Mucosa of stomach (tissue), 1 donor: ENCODE measurements around the gene ABCB8.

ENCODE experiments used
- H3K27me3 ChIP-seq: one replicate; pipeline ENCODE4 v1.7.0; 2013; ENCODE audit warnings: mild to moderate bottlenecking, low read length; ENCODE audit not compliant: control insufficient read depth, insufficient read depth
- H3K36me3 ChIP-seq: one replicate; pipeline ENCODE4 v1.7.0; 2013; ENCODE audit warnings: low read length; ENCODE audit not compliant: control insufficient read depth, insufficient read depth
- H3K4me1 ChIP-seq: one replicate; pipeline ENCODE4 v1.7.0; 2013; ENCODE audit warnings: mild to moderate bottlenecking, low read length; ENCODE audit not compliant: control insufficient read depth, insufficient read depth
- H3K4me3 ChIP-seq: one replicate; pipeline ENCODE4 v1.7.0; 2013; ENCODE audit warnings: low read length
- H3K9ac ChIP-seq: one replicate; pipeline ENCODE4 v1.7.0; 2013; ENCODE audit warnings: mild to moderate bottlenecking, low read length, moderate library complexity
- H3K9me3 ChIP-seq: one replicate; pipeline ENCODE4 v1.7.0; 2013; ENCODE audit warnings: mild to moderate bottlenecking, low read length, moderate library complexity; ENCODE audit not compliant: control insufficient read depth
- donor health status: Pancreatic carcinoma.

ABCB8 gene

DNA sequence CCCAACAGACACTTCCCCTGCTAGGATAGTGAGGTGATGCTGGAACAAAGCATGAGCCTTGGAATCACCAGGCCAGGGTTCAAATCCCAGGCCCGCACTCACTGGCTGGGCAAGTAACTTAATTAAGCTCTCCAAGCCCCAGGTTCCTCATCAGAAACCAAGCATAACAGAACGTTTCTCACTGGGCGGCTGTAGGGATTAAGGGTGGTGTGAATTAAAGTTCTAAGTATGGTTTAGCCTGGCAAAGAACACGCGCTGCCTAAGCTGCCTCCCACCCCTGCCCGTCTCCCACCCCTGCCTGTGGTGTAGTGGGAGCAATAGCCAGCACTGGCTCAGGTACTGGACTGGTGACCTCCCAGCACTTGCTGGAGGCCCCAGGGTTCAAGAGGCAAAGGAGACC is 36.7 kb downstream of the ABCB8 start:
- no peaks in the 10 kb centered on the region for H3K27me3 ChIP-seq
- H3K4me3 ChIP-seq, result no peak overlapping the region
- peaks cover 16% of the 10 kb centered on the region for H3K36me3 ChIP-seq
- peaks cover 33% of the 10 kb centered on the region for H3K4me1 ChIP-seq
- H3K9ac ChIP-seq, result no peak overlapping the region
- no peaks in the 10 kb centered on the region for H3K9me3 ChIP-seq

GRCh38 chr7:151065516-151065915 is 37.3 kb downstream of the ABCB8 start:
- Histone ChIP-seq H3K9me3 (no peaks in the 10 kb centered on the region), H3K36me3 (peaks cover 16% of the 10 kb centered on the region), H3K4me1 (peaks cover 28% of the 10 kb centered on the region), H3K4me3 (no peak overlapping the region), H3K27me3 (no peaks in the 10 kb centered on the region), H3K9ac (no peak overlapping the region)

GRCh38 chr7:151066273-151066974 is 38.2 kb downstream of the ABCB8 start:
- H3K4me1 ChIP-seq, result peaks cover 19% of the 10 kb centered on the region
- H3K9ac ChIP-seq, result no peak overlapping the region
- H3K4me3 ChIP-seq, result no peak overlapping the region
- peaks cover 16% of the 10 kb centered on the region for H3K36me3 ChIP-seq
- no peaks in the 10 kb centered on the region for H3K9me3 ChIP-seq
- H3K27me3 ChIP-seq, result no peaks in the 10 kb centered on the region

- Histone ChIP-seq H3K36me3 (peaks cover 16% of the 10 kb centered on the region), H3K9me3 (no peaks in the 10 kb centered on the region), H3K27me3 (no peaks in the 10 kb centered on the region), H3K4me3 (no peak overlapping the region), H3K4me1 (peaks cover 4% of the 10 kb centered on the region), H3K9ac (no peak overlapping the region)
Observed at GRCh38 chr7:151068069-151068773, 40.0 kb downstream of the ABCB8 start.

DNA sequence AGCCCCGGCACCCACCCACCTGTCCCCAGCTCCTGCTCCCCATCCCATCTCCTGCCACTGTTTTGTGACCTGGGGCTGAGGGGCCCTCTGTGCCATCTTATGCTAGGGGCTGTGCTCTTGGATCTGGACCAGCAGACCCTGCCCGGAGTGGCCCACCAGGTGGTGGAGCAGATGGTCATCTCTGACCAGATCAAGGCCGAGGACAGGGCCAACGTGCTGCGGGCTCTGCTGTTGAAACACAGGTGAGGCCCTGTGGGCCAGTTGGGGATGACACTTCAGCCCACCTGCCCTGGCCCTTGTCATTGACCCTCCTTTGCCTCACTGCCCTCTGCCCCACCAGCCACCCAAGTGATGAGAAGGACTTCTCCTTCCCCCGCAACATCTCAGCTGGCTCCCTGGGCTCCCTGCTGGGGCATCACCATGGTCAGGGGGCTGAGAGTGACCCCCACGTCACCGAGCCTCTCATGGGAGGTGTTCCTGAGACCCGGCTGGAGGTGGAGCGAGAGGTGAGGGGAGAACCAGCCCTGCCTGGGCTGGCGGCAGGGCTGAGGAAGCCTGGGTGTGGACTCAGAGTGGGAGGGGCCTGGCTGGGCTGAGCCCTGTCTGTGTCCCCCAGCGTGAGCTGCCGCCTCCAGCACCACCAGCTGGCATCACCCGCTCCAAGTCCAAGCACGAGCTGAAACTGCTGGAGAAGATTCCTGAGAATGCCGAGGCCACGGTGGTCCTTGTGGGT is 41.8 kb downstream of the ABCB8 start:
- Histone ChIP-seq H3K4me1 (no peaks in the 10 kb centered on the region), H3K9ac (no peak overlapping the region), H3K36me3 (peaks cover 16% of the 10 kb centered on the region), H3K4me3 (no peak overlapping the region), H3K9me3 (no peaks in the 10 kb centered on the region), H3K27me3 (no peaks in the 10 kb centered on the region)

GRCh38 chr7:151070574-151070960 is 42.3 kb downstream of the ABCB8 start:
- Histone ChIP-seq H3K27me3 (no peaks in the 10 kb centered on the region), H3K36me3 (peaks cover 16% of the 10 kb centered on the region), H3K4me1 (no peaks in the 10 kb centered on the region), H3K9me3 (no peaks in the 10 kb centered on the region), H3K4me3 (no peak overlapping the region), H3K9ac (no peak overlapping the region)

DNA sequence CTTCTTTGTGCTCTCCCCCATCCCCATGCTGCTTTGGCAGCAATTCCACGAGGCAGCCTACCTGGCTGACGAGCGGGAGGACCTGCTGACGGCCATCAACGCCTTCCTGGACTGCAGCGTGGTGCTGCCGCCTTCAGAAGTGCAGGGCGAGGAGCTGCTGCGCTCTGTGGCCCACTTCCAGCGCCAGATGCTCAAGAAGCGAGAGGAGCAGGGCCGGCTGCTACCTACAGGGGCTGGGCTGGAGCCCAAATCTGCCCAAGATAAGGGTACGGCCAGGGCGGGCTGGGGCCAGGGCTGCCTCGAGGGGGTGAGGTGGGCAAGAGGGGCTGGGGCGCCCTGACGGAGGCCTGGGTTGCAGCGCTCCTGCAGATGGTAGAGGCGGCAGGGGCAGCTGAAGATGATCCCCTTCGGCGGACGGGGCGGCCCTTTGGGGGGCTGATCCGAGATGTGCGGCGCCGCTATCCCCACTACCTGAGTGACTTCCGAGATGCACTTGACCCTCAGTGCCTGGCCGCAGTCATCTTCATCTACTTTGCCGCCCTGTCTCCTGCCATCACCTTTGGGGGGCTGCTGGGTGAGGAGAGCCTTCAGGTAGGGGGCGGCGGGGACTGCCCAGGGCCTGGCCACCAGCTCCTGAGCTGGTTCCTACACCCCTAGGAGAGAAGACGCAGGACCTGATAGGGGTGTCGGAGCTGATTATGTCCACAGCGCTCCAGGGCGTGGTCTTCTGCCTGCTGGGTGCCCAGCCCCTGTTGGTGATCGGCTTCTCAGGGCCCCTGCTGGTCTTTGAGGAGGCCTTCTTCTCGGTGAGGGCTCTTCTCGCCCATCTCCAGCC is 43.0 kb downstream of the ABCB8 start:
- no peaks in the 10 kb centered on the region for H3K9me3 ChIP-seq
- H3K36me3 ChIP-seq, result peaks cover 15% of the 10 kb centered on the region
- no peak overlapping the region for H3K4me3 ChIP-seq
- H3K9ac ChIP-seq, result no peak overlapping the region
- no peaks in the 10 kb centered on the region for H3K4me1 ChIP-seq
- no peaks in the 10 kb centered on the region for H3K27me3 ChIP-seq

- Histone ChIP-seq H3K4me3 (no peak overlapping the region), H3K9ac (no peak overlapping the region), H3K36me3 (peaks cover 11% of the 10 kb centered on the region)
Observed at GRCh38 chr7:151073990-151074389, 45.7 kb downstream of the ABCB8 start.

GRCh38 chr7:151074817-151075661 is 46.8 kb downstream of the ABCB8 start:
- Histone ChIP-seq H3K4me3 (no peak overlapping the region), H3K4me1 (peaks cover 23% of the 10 kb centered on the region), H3K9me3 (no peaks in the 10 kb centered on the region), H3K9ac (no peak overlapping the region), H3K36me3 (peaks cover 11% of the 10 kb centered on the region), H3K27me3 (no peaks in the 10 kb centered on the region)

More at GRCh38 chr7:151073990-151074389, 45.7 kb downstream of the ABCB8 start:
- H3K27me3 ChIP-seq, result no peaks in the 10 kb centered on the region
- H3K4me1 ChIP-seq, result peaks cover 14% of the 10 kb centered on the region
- H3K9me3 ChIP-seq, result no peaks in the 10 kb centered on the region

- H3K36me3 ChIP-seq, result peaks cover 11% of the 10 kb centered on the region
- H3K9ac ChIP-seq, result no peak overlapping the region
- H3K4me1 ChIP-seq, result peaks cover 24% of the 10 kb centered on the region
- H3K4me3 ChIP-seq, result no peak overlapping the region
- H3K27me3 ChIP-seq, result no peaks in the 10 kb centered on the region
- no peaks in the 10 kb centered on the region for H3K9me3 ChIP-seq
Observed at GRCh38 chr7:151075662-151075971, 47.4 kb downstream of the ABCB8 start.

DNA sequence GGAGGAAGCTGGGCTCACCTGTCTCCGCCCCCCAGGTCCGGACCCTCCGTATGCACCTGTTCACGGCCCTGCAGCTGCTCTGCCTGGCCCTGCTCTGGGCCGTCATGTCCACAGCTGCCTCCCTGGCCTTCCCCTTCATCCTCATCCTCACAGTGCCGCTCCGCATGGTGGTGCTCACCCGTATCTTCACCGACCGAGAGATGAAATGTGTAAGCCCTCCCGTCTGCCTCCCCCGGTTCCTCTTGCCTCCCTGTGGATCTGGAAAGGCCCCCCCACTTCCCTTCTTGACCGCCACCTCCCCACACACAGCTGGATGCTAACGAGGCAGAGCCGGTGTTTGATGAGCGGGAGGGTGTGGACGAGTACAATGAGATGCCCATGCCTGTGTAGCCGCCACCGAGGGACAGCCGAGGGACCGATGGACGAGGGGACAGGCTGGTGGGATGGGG is 47.8 kb downstream of the ABCB8 start:
- peaks cover 11% of the 10 kb centered on the region for H3K36me3 ChIP-seq

More for the DNA sequence above, 47.8 kb downstream of the ABCB8 start:
- no peak overlapping the region for H3K4me3 ChIP-seq
- no peaks in the 10 kb centered on the region for H3K27me3 ChIP-seq
- no peak overlapping the region for H3K9ac ChIP-seq
- H3K4me1 ChIP-seq, result peaks cover 27% of the 10 kb centered on the region
- H3K9me3 ChIP-seq, result no peaks in the 10 kb centered on the region
